Activated CD4-positive, alpha-beta T cell treated with anti-CD3 and anti-CD28 coated beads, Interleukin-2, amount 50 U/mL, for 48 hours (primary cell): ENCODE results near the gene MAGI1.
A peak's percentile ranks its signal among the peaks of the same experiment; 100 is the strongest.

Experiments
- DNase-seq, 2 experiments: peaks; one replicate each; pipeline ENCODE4 v3.0.0-alpha.2; 2020

The MAGI1 gene

DNA sequence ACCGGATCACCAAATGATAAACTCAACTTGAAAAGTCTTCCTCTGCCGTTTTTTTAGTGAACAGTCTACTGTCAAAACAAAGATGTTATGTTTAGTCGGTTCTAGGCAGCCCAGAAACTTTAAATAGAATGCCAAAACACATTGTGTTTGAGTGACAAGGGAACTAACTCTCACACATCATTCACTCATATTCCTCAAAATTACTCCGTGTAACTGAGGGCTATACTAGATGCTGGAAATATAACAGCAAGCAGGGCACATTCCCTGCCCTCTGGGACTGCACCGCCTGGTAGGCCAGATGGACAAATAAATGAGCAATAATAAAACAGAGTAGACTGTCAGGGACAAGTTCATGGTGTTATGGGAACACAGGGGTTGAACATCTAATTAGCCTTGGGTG is 251.4 kb downstream of the MAGI1 start:
- DNase-seq = no peak

GRCh38 chr3:65786890-65787289 is 251.8 kb downstream of the MAGI1 start:
- no peak for DNase-seq

GRCh38 chr3:65785065-65785645 is 253.6 kb downstream of the MAGI1 start:
- no peak for DNase-seq

- DNase-seq = no peak
These were observed 255.6 kb downstream of the MAGI1 start for GRCh38 chr3:65783117-65783516.

DNA sequence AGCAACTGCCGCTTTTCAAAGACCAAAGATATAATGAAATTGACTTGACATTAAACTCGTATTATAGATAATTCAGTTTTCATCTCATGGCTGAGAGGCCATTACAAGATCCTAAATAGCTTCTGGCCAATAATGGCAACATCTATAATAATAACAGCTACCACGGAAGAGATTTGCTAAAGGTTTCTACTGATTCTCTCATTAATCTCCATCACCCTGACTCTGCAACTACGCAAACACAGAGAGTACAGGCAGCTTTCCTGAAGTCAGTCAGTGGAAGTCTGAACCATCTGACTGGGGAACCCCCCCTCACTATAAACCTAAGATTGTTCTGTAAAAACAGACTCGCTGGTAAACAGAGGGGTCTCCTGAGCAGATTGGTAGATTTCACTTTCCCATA is 257.1 kb downstream of the MAGI1 start:
- no peak for DNase-seq

DNA sequence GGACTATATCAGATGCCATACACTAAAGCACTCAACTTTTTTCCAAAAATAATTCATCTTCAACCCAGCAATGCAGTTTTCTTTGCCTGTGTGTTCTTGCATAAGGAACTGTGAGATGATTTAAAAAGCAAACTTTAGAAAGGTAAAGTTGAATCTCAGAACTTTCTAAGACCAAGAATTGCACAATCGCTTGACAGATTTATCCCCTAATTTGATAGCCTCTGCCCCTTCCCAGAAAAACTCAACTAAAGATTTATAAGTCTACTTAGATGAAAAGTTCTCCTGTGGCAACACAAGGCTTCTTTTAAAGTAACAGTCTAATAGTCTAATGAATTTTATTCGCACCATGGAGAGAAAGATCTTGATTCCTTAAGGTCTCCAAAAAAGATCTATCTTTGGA is 259.3 kb downstream of the MAGI1 start:
- DNase-seq = no peak

GRCh38 chr3:65778968-65779367 is 259.8 kb downstream of the MAGI1 start:
- DNase-seq = no peak

- DNase-seq = no peak
These were observed 261.7 kb downstream of the MAGI1 start for GRCh38 chr3:65777050-65777449.

- DNase-seq = no peak
These were observed 262.2 kb downstream of the MAGI1 start for GRCh38 chr3:65776494-65776893.

DNA sequence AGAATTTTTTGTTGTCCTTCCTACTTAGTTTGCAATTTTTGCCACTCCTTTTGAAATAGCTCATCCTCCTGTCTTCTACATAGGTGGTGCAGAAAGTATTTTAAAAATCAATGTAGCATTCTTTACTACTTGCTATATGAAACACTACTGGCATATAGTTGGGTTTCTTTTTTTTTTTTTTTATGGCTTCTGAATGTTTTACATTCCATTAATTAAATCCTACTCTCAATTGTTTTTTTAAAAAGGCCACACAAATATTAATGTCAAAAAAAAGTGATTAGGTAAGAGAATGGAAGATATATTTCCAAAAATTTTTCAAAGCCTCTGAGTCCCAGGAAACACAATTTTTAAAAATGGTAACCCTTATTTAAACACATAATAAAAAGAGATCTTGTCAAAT is 262.6 kb downstream of the MAGI1 start:
- no peak for DNase-seq

DNA sequence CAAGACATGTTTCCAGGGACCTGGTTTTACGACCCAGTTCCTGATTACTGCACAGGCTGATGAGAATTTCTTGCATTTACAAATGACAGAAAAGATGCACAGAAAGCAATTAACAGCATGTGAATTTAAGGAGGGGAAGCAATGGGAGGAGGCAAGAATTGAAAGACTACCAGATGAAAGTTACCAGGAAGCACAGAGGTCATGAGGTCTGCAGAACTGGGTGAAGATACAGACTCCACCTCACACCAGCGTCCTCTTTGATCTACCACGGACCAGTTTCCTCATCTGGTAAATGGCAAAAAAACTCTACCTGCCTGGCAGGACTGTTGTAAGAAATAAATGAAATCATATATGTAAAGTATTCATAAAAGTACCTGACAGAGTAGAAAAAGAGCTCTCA is 266.0 kb downstream of the MAGI1 start:
- DNase-seq = no peak

DNA sequence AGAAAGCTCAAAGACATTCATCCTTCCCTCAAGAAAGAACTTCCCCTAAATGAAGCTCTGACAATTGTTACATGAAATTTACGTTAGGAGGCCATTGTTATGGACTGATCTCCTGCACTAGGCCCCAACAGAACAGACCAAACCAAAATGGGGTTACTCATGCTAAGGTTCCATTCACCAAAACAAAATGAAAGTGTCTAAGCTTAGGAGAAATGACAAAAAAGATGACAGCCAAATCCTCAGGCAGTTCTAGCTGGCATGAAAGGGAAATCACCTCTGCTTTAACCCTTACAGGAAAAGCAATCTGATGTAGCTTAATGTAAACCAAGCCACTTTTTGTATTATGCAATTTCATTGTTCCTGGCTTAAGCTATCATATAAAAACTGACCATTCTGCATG is 271.2 kb downstream of the MAGI1 start:
- no peak for DNase-seq

DNA sequence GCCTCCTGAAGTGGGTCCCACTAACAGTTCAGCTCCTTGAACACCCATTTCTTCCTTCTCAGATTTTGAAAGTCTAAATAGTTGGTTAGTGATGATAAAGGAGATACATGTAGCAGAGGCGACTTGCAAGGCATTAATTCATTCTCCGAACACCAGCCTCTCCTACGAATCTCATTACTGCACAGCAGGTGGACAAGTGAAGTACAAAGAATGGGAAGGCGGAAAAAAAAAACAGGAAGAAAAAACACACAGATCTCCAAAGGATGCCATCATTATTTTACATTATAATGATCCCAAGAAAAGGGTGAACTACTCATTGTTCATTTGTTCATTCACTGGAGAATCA is 276.5 kb downstream of the MAGI1 start:
- no peak for DNase-seq

GRCh38 chr3:65761446-65762234 is 277.1 kb downstream of the MAGI1 start:
- DNase-seq = no peak

DNA sequence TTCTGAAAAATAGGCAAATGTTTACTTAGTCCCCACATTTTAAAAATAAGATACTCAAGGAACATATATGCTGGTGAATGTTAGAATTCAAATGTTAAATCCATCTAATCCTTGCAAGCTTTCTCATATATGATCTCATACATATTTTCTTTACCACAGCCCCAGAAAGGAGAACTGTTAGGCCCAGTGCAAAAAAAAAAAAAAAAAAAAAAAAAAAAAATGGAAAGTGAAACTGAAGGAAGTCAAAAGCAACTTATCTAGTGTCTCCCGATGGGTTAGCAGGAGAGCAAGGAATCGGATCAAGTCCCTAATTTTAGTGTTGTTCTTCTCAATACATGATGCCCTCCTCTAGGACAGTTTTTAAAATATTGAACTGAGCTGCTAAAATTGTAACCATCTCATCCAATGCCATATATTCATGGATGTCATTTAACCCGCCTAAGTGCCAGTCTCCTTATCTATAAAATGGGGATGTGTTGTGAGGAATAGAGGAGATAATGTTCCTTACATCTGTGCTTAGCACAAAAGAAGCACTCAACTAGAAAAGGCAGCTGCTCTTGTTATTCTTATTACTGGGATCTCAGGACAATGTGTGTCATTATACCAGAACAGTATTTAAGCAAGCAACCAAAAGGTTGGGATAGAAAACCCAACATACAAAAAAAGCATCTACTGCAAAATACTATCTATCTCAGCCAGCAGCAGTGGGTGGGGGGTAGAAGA is 279.7 kb downstream of the MAGI1 start:
- DNase-seq = no peak

GRCh38 chr3:65758438-65758837 is 280.3 kb downstream of the MAGI1 start:
- no peak for DNase-seq

- no peak for DNase-seq
These were observed 286.1 kb downstream of the MAGI1 start for GRCh38 chr3:65752636-65753035.

DNA sequence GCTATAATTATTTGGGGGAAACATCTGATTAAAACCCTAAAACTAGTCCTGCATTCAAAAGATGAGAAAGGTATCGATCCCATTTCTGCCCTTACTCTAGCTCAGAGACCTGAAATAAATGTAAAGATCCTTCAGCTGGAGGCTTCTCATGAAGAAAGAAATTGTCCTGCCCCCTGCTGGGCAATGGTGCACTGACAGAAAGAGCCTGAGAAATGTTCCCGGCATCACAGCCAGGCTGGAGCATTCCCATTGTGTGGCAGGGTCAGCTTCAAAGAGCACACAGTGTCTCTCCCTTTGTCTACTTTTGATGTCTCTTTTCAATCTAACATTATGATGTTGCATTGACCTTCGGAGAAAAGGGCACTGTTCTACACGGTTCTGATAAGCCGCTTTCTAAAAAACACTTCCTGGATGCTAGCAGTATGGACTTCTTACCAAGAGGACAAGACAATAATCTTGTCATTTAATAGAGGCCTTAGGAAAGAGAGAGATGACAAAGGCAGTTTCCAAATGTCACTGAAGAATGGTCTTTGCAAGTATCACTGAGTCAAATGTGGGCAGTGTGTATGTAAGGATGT is 287.5 kb downstream of the MAGI1 start:
- peak; percentile 15 to 17 for DNase-seq

GRCh38 chr3:65749066-65749465 is 289.7 kb downstream of the MAGI1 start:
- no peak for DNase-seq

DNA sequence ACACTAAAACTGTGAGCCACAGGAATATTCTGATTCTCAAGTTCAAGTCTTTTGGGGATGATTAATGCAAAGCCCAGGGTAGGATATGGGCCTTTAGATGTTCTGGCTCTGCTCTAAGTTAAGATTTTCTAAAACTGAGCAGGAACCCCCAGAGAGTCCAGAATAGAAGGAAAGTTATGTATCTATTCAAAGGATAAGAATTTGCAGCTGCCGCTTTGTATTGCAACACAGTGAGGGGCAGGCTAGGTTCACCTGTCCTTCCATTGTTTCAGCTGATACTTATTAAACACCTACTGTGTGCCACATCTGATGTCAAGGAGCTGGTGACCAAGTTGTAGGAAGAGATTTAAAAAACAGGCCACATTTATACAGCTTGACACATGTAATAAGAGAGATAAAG is 290.4 kb downstream of the MAGI1 start:
- no peak for DNase-seq

DNA sequence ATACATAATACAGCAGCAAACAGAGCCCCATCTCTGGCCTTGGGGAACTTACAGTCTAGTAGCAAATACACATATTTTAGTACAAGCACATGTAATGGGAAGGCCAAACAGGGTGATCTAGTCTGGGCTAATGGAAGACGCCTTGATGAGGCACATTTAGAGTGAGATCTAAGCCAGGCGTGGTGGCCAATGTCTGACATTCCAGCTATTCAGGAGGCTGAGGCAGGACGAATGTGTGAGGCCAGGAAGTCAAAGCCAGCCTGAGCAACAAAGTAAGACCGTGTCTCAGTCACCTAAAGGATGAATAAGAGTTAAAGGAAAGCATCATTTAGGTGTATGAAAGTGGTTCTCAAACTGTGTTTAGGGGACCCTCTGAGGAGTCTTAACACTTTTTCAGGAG is 291.9 kb downstream of the MAGI1 start:
- DNase-seq = no peak

DNA sequence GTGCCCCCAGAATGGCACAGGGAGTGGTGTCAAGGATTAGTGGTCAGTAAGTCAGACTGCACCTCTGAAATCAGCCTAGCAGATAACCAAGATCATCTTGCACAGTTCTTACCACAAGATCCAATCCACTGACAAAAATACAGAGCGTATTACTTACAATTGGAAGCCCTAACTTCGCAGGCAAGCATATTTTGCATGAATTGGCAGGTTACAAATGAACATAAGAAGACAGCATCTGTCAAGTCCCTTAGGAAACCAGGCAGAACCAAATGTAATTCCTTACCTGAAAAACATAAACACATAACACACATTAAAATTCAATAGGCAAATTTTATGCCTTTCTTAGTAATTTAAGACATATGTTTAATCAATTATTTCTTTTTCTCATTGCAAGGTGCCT is 293.4 kb downstream of the MAGI1 start:
- no peak for DNase-seq

GRCh38 chr3:65742914-65743313 is 295.8 kb downstream of the MAGI1 start:
- DNase-seq = no peak

DNA sequence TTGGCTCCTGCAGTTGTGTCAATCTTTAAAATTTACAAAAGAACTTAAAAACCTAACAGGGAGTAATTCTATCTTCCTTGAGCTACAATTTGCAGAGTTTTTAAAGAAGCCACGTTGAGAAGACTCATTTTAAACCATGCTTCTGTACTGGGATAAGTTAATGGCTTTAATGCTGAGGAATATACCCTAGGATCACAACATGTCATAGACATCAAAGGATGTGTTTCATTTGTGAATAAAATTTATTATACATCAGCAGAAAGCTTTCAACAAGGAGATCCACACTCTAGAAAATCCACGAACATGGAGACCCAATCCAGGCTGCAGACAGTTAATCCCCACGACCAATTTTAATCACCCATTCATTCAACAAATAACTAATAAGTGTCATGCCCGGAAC is 297.2 kb downstream of the MAGI1 start:
- DNase-seq = no peak
